ENCODE data around the gene TNIK.

Gene TNIK

DNA sequence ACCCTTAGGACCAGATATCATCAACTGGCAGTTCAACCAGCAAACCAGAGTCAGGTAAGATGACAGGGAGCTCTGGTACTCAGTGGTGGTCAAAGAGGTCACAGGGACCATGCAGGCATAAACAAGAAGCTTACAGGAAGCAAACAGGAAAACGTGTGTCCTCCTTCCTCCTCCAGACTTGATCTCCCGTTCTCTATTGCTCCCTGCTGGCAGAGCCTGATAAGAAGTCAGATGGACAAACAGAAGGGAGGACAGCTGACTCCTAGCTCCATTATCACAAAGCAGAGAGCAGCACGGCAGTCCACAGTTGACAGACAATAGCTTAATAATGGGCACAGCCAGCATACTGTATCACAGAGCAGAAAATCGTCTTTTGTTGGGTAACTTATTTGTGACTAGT lies 277.2 kb downstream of the TNIK start:
- DNase-seq: no peak

DNA sequence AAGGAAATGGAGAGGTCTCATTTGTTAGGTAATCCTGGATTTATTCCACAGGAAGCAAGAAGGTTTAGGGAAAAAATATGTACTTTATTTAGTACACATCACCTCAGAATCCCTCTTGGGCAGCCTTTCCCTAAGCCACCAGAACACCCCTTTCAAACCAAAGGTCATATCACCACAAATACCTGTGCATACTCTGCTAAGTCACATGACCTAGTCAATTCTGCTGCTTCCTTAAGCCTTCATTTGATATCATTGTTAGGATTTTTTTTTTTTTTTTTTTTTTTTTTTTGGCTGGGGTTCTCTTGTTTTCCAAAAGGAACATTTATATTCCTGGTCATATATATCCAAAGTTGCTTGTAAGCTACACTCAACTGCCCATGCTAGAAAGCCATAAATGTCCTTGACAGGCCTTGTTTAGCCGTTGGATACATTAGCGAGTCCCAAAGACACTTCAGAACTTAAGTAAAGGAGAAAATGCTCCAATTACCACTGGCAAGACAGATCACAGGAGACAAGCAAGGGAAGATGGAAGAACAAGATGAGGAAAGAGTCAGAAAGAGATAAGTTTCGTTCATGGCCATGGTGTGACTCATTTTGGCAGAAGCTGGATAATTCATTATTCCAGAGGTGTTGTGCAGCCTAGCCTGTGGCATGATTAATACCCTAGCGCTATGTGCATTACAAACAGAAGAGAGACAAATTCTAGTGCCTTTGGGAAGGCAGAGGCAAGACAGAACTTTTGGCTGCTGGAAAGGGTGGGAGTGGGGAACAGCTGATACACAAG lies 278.1 kb downstream of the TNIK start:
- DNase-seq: no peak

DNA sequence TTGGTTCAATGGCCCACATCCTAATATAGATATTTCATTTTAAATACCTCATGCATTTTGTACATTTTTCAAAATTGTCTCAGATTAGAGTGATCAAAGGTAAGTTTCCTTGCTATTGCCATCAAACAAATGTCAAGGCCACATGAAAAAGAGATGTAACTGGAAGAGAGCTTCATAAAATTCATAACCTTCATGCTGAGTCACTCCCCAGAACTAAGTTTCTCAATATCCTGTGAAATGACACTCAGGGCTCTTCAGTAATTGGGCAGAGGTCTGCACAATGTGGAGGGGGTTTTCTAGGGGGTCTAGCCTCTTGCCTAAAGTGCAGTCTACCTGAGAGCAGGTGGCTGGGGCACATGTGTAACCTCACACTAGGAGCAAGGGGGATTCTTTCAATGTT lies 281.5 kb downstream of the TNIK start:
- no peak for DNase-seq

DNA sequence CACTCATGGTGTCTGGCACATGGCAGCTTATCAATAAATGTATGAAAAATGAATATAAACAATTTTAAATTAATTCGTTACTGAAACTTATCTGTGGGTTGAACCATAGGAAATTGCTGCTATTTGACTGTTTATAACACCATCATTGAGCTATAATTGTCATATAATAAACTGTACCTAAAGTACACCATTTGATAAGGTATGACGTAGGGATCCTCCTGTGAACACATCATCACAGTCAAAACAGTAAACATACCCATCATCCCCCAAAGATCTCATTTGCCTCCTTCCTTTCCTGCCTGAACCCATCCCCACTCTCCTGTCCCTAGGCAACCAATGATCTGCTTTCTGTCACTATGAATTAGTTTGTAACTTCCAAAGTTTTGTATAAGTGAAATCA lies 282.7 kb downstream of the TNIK start:
- DNase-seq: no peak

DNA sequence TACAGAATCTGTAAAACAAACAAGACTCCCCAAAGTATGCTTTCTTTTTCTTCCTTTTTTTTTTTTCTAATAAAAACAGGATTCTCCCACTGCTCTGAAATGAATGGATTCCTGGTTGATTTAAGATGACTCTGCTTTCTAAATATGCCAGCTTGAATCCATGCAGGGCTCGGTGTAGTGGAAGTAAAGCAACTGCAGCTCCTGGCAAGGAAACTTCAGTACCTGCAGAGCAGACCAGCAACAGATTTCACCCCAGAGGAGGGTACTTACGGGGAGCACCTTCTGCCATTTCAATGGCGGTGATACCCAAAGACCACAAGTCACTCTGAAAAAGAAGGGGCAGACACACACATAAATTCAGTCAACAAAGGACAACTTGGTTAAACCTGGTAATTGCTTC lies 283.1 kb downstream of the TNIK start:
- no peak for DNase-seq

DNA sequence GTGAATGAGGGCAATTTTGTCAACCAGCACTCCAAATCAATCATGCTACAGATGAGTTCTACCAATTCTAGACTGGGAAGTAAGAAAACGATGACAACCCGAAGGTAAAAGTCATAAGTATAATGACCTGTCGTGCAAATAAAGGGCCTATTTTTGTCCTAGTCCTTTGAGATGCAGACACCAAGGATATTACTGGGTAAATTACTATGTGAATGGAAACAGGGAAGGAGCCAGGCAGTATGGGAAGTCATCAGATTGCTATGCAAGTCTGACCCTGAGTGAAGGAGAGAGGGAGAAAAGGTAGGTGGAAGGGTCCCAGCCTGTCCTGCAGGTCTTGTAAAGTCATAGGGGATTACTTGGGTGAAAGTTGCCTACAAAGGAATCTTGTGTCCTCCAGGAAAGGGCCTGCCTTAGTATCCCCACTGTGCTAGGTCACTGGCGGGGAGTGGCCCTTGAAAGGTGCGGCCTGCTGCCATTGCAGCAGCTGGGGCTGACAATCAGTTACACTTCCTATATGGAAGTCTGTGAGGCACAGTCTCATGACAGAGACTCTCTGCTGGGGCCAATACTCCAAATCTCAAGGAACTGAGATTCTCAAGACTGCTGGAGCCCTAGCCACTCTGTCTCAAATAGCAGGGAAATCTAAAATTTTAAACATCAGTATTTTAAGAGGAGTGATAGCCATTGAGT lies 283.8 kb downstream of the TNIK start:
- no peak for DNase-seq

DNA sequence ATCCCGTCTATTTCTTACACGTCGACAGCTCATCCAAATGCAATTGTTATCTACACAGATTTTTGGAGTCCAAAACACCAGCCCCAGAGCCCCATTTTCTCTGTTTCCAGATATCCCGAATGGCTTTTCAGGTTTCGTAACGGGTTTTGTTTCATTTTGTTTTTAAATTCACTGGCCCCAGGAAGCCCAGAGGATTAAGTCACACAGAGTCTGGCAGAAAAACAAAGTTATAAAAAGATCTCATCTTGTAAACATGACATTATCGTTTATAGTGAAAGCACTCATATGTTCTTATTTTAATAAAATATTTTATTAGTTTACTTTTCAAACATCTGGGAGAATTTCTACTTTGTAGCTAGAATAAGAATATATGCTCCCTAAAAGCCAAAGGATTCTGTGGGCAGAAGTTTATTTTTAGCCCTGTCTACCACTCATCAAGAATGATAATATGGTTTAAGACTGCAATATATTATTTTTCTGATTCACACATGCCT lies 284.4 kb downstream of the TNIK start:
- DNase-seq: no peak

DNA sequence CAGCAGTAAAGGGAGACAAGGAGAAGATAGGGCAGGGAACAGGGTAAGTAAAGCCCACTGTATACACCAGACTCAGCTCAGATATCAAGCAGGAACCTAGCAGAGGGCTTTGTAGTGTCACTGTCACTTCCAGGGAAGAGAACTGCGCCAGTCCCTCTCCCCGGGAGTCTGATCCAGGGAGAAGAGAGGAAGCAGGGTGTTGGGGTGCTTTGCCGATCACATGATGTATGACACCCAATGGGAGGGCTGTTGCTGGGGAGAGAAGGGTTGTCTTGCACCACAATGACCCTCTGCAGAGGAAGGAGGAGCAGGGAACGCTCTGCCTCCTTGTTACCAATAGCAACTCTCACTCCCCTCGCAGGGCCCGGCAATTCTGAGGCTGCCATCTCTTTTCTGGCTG lies 286.5 kb downstream of the TNIK start:
- no peak for DNase-seq

DNA sequence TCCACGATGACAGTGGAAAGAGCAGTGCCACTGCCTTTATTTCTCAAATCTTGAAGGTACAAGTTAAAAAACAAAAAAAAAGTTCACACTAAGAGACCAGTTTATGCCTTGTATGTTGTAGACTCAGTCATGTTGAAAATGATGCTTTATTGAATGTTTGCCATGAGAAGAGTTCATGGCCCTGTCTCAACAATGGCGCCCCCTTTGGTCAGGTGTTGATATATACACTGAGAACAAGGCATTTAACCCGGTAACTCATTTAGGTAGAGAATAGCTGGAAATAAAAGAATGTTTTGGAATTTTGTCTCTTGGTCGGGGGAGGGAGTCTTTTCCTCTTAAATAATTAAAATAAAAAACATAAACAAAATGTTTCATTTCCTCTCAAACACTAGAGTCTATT lies 288.1 kb downstream of the TNIK start:
- no peak for DNase-seq

DNA sequence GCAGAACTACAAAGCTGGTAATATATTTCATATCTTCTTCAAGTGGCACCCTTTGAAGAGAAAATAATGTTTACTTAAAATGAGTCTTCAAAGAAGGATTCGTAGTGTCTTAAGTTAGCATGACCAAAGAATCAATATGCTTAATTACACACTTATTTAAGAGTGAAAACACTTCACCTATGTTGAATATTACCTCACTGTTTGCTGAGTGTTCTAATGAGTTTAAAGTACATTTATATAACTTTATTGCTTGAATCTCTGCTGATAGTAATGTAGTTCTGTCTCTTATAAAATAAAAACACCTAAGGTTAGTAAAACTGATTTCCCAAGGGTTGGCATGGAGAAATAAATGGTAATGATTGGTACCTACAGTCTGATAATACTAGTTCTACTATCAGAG lies 290.3 kb downstream of the TNIK start:
- DNase-seq: no peak

DNA sequence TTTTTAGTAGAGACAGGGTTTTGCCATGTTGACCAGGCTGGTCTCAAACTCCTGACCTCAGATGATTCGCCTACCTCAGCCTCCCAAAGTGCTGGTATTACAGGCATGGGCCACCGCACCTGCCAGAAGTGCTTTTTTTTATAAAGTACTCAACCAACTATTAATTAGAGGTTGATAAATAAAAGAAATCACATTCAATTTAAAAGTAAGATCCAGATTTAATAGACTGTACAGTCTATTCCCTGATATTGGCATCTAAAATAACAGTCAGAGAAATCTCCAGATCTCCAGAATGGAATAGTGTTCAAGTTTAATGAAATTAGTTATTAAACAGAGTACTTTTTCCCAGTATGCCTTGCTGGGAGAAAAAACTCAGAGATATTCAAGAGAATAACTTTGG lies 290.8 kb downstream of the TNIK start:
- no peak for DNase-seq

DNA sequence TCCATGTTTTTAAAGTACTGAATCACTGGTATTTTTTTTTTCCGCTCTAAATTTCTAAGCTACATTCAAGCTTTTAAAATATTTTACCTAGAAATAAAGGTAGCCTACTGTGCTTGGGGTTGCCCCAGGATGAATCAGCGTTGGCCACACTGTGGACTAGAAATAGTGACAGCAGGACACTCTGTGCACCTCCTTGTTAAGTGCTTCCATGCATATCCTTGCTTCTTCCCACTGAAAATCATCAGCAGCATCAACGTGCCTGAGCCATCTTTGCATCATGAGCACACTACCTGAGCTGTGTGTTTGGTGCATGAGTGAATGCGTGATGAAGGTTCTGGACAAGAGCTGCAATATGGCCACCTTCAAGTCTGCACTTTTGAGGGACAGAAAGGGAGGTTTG lies 291.7 kb downstream of the TNIK start:
- no peak for DNase-seq

DNA sequence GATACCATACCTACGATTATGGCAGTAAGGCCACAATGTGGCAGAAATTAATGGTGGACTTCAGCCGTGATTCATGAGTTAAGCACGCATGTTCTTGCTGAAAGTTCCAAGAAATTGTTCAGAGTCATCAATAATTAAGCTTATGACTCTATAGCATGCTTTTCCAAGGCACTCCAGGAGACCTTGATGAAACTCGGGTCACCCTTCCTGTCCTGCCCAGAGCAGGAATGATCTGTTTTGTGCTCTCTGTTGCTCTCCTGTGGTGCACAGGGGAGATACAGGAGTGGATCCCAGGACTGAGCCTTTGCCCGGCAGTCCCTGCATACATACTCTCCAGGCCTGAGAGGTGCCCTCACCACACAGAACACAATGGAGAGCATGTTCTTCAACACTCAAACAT lies 292.1 kb downstream of the TNIK start:
- DNase-seq: no peak

DNA sequence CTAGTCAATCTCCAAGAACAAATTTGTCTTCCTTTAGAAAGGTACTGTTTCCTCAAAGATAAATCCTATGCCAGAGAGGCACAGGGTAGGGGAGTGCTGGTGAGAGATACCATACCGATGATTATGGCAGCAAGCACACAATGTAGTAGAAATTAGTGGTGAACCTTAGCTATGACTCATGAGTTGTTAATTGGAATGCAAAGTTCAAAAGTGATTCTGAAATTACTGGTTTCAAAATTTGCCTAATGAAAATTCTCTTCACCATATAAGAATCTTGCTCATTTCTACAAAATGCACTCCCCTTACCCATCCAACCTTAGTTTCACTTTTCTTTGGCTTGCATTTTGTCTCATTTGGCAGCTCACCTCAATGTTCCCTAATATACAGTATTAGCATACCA lies 294.2 kb downstream of the TNIK start:
- DNase-seq: no peak

DNA sequence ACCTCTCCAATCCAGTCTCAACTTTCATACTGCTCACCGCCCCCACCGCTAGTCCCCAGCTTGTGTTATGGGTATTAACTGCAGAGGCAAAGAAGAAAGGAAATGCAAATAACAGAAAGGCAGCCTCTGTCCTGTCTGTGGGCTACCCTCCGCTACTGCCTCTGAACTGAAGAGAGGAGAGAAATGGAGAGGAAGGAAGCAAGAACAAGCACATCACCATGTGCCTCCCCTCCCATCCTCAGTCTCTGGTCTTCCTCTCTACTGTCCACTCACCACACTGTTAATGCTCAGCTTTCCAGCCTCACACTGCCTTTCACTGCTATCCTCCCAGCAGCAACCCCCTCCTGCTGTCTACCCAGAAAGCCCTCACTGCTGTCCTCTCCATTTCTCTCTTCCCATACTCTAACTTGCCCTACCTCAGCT lies 294.7 kb downstream of the TNIK start:
- no peak for DNase-seq

DNA sequence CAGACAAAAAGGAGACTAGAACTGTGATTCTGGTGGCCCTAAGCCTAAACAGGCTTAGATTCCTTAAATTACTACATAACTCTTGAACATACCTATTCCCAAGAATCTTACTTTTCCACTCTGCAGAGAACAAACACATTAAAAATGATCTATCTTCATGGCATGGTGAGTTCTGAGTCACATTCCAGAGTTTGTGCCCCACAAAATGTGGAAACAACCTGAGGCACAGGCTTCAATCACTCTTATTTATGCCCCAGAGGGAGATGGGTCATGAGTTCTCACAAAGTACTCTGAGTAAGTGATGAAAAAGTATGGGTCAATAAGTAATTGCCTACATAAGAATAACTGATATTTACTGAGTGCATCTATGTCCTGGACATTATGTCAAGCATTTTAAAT lies 296.1 kb downstream of the TNIK start:
- no peak for DNase-seq

DNA sequence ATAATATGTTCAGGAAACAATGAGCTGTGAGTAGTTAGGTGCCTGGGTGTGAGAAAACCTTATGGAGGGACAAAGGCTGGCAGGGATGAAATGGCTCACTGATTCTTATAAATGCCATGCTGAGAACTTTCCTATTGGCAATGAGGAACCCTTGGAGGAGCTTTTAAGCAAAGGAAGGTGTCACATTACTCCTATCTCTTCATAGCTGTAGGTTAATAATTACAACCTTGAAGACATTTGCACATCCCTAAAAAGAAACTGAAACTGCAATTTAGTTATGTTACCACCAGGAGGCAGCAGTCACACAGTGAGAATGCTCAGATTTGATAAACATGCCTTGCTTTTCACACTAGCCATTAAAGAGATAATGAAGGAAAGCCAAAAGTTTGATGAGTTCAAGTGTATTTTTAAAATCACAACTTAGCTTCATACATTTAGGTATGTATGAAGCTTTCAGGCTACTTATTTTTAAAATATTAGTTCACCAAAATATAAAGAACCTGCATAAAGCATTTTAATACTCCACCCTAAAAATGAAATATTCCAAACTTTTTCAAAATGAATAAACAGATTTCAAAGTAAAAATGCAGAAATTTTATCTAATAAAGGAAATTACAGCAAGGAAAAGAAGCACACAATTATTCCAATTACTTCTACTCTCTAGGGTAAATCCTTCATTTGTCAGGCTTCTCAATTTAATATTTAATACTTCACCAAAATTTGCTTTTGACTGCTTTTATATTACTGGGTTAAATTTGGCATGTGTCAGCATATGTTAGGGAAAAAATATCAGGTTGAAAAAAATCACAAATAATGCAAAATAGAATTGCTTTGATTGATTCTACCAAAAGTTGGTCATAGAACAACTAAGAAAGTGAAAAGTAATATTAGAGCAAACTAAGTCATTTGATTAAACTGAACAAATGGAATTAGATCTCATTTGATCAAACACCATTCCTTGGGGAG lies 296.8 kb downstream of the TNIK start:
- no peak for DNase-seq

DNA sequence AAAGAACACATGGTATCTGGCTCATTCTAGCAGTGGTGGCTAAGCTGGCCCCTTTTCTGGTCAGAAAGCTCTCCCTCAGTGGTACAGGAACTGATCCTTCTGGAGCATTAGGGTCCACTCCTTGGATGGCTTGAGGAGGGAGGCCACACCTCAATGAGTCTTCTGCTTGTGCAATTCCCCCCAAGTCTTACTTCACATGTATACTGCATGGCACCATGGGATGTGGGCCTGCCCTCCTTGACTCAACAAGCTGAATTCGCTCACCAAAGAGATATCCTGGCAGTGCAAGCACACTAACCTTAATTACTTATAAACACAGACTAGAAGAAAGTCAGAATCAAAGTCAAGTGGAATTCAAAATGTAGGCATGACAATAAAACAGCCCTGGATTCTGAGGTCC lies 299.9 kb downstream of the TNIK start:
- no peak for DNase-seq

DNA sequence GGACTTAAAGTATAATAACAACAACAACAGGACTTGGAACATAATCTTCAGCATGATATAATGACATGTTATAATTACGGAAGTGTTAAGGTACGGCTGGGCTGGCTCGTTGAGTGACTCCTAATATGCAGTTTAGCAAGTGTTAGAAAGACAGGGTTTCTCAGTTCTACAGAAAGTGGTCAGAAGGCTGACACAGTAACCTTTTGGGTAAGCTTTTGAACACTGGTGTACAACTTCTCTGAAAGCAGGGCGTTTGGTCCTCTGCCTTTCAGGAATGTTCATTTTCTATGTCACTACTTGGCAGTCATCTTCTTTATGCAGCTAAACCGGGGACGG lies 300.4 kb downstream of the TNIK start:
- no peak for DNase-seq

DNA sequence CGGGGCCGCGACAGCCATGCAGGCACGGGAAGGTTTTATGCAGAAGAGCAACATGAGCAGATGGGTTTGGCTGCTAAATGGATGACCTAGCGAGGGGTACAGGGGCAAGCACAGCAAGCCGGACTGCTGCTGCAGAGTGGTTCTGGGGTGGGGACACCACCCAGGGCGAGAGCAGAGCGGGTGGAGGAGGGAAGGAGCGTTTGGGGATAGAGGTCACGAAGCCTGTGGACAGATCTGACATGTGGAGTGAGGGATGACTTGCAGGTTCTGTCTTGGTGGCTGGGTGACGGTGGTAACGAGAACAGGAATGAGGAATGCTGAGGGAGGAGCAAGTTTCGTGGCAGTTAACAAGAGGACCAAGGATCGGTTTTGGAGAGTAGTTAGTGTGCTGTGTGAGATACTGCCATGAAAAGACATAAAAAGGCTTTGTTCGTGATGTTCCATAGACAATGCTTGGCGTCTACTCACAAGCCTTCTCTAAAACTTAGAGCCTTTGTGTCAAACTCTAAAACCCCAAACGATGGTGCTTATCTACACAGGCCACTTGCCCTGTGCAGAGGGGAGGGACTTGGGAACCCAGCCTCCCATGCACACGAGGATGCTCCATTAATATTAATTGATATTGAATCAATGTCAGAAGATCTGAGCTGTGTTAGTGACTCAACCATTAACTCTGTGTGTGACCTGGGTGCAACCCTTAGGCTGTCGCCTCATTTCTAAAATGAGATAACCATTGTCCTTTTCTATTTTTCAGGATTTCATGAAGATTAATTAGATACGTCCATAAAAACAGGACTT lies 301.0 kb downstream of the TNIK start:
- DNase-seq: no peak

DNA sequence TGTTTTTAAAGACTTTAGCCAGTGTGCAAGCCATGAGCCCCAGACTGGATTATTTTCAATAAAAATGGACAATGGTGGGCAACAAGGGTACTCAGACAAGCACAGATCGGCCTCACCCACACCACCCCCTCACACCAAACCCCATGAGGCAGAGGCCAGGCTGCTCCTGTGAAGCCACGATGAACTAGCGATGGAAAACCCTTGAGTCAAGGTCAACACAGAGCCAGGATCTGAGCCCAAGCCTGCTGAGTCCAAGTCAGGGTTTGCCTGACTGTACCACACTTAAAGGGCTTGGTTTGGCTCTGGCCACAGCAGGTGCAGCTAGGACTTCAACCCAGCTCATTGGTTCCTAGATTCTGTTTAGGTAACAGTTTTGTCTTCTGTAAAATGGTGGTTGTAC lies 302.2 kb downstream of the TNIK start:
- DNase-seq: no peak

DNA sequence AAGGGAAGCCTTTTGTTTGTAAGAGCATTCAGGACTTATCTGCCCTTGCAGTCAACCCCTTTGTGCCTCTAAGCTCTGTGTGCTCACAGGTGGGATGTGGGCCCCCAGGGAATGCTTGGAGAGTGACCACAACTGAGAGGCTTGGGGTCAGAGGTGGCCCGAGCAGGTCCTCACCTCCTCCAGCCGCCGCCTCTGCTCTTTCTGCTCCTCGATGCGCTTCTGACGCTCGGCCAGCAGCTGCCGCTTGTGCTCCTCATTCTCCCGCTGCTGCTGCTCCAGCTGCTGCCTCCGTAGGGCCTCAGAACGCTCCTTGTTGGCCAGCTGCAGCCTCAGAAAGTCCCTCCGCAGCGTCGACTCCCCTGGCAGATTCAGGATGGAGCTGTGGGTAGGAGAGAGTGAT lies 302.9 kb downstream of the TNIK start:
- no peak for DNase-seq
